K562 (cell line): ENCODE data around the gene OR4E2. TPM values are rescaled to one million over a fixed set of nuclear protein-coding genes. Genes with fewer than 3 reads are reported as not detected.

ENCODE experiments used
- ATAC-seq: fragments of 200-7000 bp; cut with Tn5 transposase; 3 replicates; pipeline ENCODE4 v1.9.1; 2020; ENCODE audit warnings: moderate library complexity
- BruUV-seq: library from RNA; stranded (reverse); fragments of 400-500 nt; replicated peaks from 2 replicates; lab custom pipeline; 2021; lab: Mats Ljungman, UMichigan
- CTCF ChIA-PET: fragments of 300-600 bp; formaldehyde crosslinking; extraction: SDS; loops from one replicate; lab custom pipeline; 2021; ENCODE audit warnings: low intra/inter-chr PET ratio; lab: Yijun Ruan, JAX
- POLR2A ChIA-PET: fragments of 300-600, 350-650 bp; sonication (Branson Sonifier 250); formaldehyde crosslinking; extraction: SDS; loops from one replicate; lab custom pipeline; 2021; ENCODE audit warnings: antibody characterized with exemption, inconsistent platforms; lab: Yijun Ruan, JAX
- DNase-seq, 4 experiments: peaks; one replicate each; pipeline versions ENCODE4 v3.0.0 to v3.0.0-alpha.2; 2011 to 2018; ENCODE audit warnings: low spot score in 3 of 4, mixed read lengths in 3 of 4; ENCODE audit errors: extremely low read depth in 1 of 4
- FAIRE-seq: peaks from 2 replicates; lab custom pipeline; 2011; peaks lifted over from hg19 to GRCh38; lab: Jason Lieb, UNC
- H2AFZ ChIP-seq: 2 replicates; pipeline ENCODE4 v1.6.0; 2011; ENCODE audit warnings: low read depth, low read length, control low read depth, inconsistent platforms
- H3K27ac ChIP-seq: fragments of 200-600 bp; 3 replicates; pipeline ENCODE4 v1.8.0; 2011; ENCODE audit warnings: low read depth, mild to moderate bottlenecking, control low read depth, inconsistent platforms, low read length, moderate library complexity, mixed read lengths; ENCODE audit errors: extremely low read depth
- H3K27me3 ChIP-seq, 2 experiments: fragments of 300-600 bp in 1 of 2; 2 replicates in 1 of 2; 3 replicates in 1 of 2; pipeline versions ENCODE4 v1.6.0 to v1.8.0; 2011; ENCODE audit warnings: inconsistent platforms in 2 of 2, low read length in 2 of 2, mild to moderate bottlenecking in 1 of 2, mixed read lengths in 1 of 2, moderate library complexity in 1 of 2; ENCODE audit not compliant: control insufficient read depth in 2 of 2, insufficient read depth in 2 of 2
- H3K36me3 ChIP-seq: fragments of 300-600 bp; 3 replicates; pipeline ENCODE4 v1.8.0; 2011; ENCODE audit warnings: mild to moderate bottlenecking, low read length, inconsistent platforms; ENCODE audit not compliant: control insufficient read depth, insufficient read depth
- H3K4me1 ChIP-seq, 2 experiments: fragments of 200-600 bp in 1 of 2; replicated peaks in 1 of 2; 2 replicates in 1 of 2; 3 replicates in 1 of 2; pipeline versions ENCODE4 v1.5.1 to v1.8.0; 2011; ENCODE audit warnings: inconsistent platforms in 2 of 2, low read length in 2 of 2, mild to moderate bottlenecking in 1 of 2, mixed read lengths in 1 of 2, moderate library complexity in 1 of 2; ENCODE audit not compliant: control insufficient read depth in 2 of 2, insufficient read depth in 2 of 2
- H3K4me2 ChIP-seq: 2 replicates; pipeline ENCODE4 v1.6.1; 2011; ENCODE audit warnings: low read length, control low read depth, inconsistent platforms, mixed read lengths; ENCODE audit not compliant: insufficient read depth
- H3K4me3 ChIP-seq: fragments of 200-600 bp; sonication (generic), shearing (Covaris generic); 2 replicates; pipeline ENCODE4 v1.5.1; 2016; ENCODE audit warnings: control low read depth, inconsistent platforms
- H3K79me2 ChIP-seq: fragments of 200-600 bp; 3 replicates; pipeline ENCODE4 v1.8.0; 2011; ENCODE audit warnings: low read length, inconsistent platforms; ENCODE audit not compliant: control insufficient read depth, insufficient read depth
- H3K9ac ChIP-seq, 2 experiments: 2 replicates each; pipeline versions ENCODE4 v1.6.0 to v1.6.1; 2011; ENCODE audit warnings: low read depth in 2 of 2, low read length in 2 of 2, control low read depth in 1 of 2, inconsistent platforms in 1 of 2, mild to moderate bottlenecking in 1 of 2, mixed read lengths in 1 of 2; ENCODE audit not compliant: insufficient read depth in 1 of 2
- H3K9me1 ChIP-seq: one replicate; pipeline ENCODE4 v1.6.0; 2011; ENCODE audit warnings: inconsistent platforms, mild to moderate bottlenecking, low read length, moderate library complexity; ENCODE audit not compliant: control insufficient read depth, insufficient read depth
- H3K9me3 ChIP-seq: replicated peaks from 2 replicates; pipeline ENCODE4 v1.5.1; 2011; ENCODE audit warnings: low read depth, low read length, inconsistent platforms; ENCODE audit not compliant: control insufficient read depth, insufficient read depth
- H4K20me1 ChIP-seq: replicated peaks from 2 replicates; pipeline ENCODE4 v1.6.1; 2011; ENCODE audit warnings: low read length, inconsistent platforms, mixed read lengths; ENCODE audit not compliant: control insufficient read depth, insufficient read depth
- BCL6 ChIP-seq: fragments of 250-450 bp; sonication (Bioruptor Pico); IDR thresholded peaks from 2 replicates; pipeline ENCODE4 v1.4.0; 2020
- CREB5 ChIP-seq: fragments of 250-450 bp; sonication (Bioruptor Pico); IDR thresholded peaks from 2 replicates; pipeline ENCODE4 v1.5.0; 2020; ENCODE audit warnings: mild to moderate bottlenecking
- MAFG ChIP-seq: fragments of 450-650 bp; conservative IDR thresholded peaks from 2 replicates; pipeline ENCODE4 v1.6.1; 2016; ENCODE audit warnings: missing genetic modification characterization, missing compliant biosample characterization
- MTA3 ChIP-seq: fragments of 450-650 bp; formaldehyde crosslinking; IDR thresholded peaks from 2 replicates; pipeline ENCODE4 v1.6.1; 2017; ENCODE audit warnings: mild to moderate bottlenecking, borderline replicate concordance
- POLR2AphosphoS5 ChIP-seq: IDR thresholded peaks from 2 replicates; pipeline ENCODE4 v1.6.1; 2011; ENCODE audit warnings: mild to moderate bottlenecking, low read depth, low read length, moderate library complexity; ENCODE audit not compliant: control insufficient read depth, insufficient read depth
- SMAD2 ChIP-seq: fragments of 150-350 bp; IDR thresholded peaks from 2 replicates; pipeline ENCODE4 v1.6.1; 2014; ENCODE audit warnings: low read depth, mild to moderate bottlenecking, low read length
- STAG1 ChIP-seq: sonication (generic); formaldehyde crosslinking; IDR thresholded peaks from 2 replicates; pipeline ENCODE4 v1.5.0; 2020; ENCODE audit warnings: missing genetic modification reagents, borderline replicate concordance
- TEAD4 ChIP-seq, 2 experiments: sonication (generic) in 1 of 2; formaldehyde crosslinking in 1 of 2; IDR thresholded peaks; 2 replicates each; pipeline versions ENCODE4 v1.6.1 to v1.8.0; 2012 to 2022; ENCODE audit warnings: borderline replicate concordance in 1 of 2, inconsistent platforms in 1 of 2, low read length in 1 of 2, mild to moderate bottlenecking in 1 of 2, missing genetic modification reagents in 1 of 2
- ZBTB17 ChIP-seq: fragments of 450-650 bp; formaldehyde crosslinking; IDR thresholded peaks from 2 replicates; pipeline ENCODE4 v1.4.0; 2020; ENCODE audit warnings: mild to moderate bottlenecking
- WGBS: fragments of 100-300 bp; shearing (Covaris generic); methylation state at CpG from one replicate; pipeline ENCODE4 v1.1.6; 2016; ENCODE audit warnings: low coverage, mixed read lengths; ENCODE audit not compliant: insufficient coverage; ENCODE audit errors: missing lambda C conversion rate; 5-methylcytosine and 5-hydroxymethylcytosine counted together
- in situ Hi-C: fragments of 300-500 bp; cut with MboI; formaldehyde crosslinking; loops from 4 replicates; pipeline ENCODE4 v1.15.0; 2018; ENCODE audit warnings: inconsistent platforms, mixed read lengths
- intact Hi-C: fragments of 100-400 bp; cut with micrococcal nuclease; formaldehyde crosslinking; loops from 2 replicates; pipeline ENCODE4 v1.14.2; 2022
- polyA plus RNA-seq, 8 experiments: library from polyadenylated mRNA; depleted of rRNA in 4 of 8; stranded (reverse) in 5 of 8; unstranded in 3 of 8; fragments of >200 nt; fragmentation: Nextera tagmentation in 2 of 8; fragmentation: Illumina TruSeq in 1 of 8; extraction: Ambion mirVana in 2 of 8; extraction: Trizol in 1 of 8; gene quantifications; 2 replicates each; pipeline versions ENCODE4 v1.2.1 to v1.2.3, GENCODE V29; 2011 to 2014; ENCODE audit warnings: inconsistent platforms in 1 of 8, missing spikeins in 1 of 8
- total RNA-seq, 7 experiments: library from RNA; depleted of rRNA in 6 of 7; stranded (reverse); fragments of >200 nt in 6 of 7; fragmentation: Illumina TruSeq in 2 of 7; extraction: Trizol in 2 of 7; gene quantifications; 2 replicates each; pipeline versions ENCODE4 v1.2.1 to v1.2.3, GENCODE V29; 2011 to 2021; ENCODE audit warnings: low replicate concordance in 1 of 7
- TF ChIP-seq, protein P1 (sequence below): fragments of 250-450 bp; sonication (Bioruptor Pico); IDR thresholded peaks from 2 replicates; pipeline ENCODE4 v1.9.0; 2021; ENCODE audit warnings: mild to moderate bottlenecking

OR4E2 gene
- total and polyA plus RNA-seq, 9 of the 15 experiments (the other 6 are each of a cell fraction or from before 2014, with no cell fraction given), result not detected

DNA sequence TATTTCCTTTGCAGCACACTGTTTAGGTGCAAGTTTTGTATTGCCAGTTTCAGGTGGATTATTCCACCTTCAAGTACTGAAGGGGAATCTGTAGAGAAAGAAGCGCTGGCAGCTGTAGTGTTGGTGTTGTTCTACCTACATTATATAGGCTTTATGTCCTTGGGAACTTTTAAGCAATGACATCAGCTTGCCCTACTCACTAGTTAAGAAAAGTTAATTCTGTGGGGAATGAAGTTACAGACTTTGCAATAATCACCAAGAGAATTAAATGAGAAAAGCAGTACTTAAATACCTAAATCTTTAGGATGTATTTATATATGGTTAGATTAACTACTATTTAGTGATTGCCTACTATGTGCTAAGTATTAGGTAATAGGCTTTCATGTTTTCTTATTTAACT, 20.1 kb downstream of the OR4E2 start, which contains the start of gene OR4E1:
TSS of gene OR4E1 (minus strand) at position 101 of the 400 bp plus-strand sequence. CDS start 2,883 bp downstream, outside the sequence.
- POLR2A ChIA-PET, result no interaction called here
- Histone ChIP-seq H3K9ac (no peak within 1 kb of the TSS), H3K36me3 (no peaks in the 10 kb centered on the region), H3K79me2 (no peaks in the 10 kb centered on the region), H2AFZ (no peak within 1 kb of the TSS), H3K4me1 (no peaks in the 10 kb centered on the region), H3K4me3 (no peak within 1 kb of the TSS), H4K20me1 (no peaks in the 10 kb centered on the region), H3K27ac (no peak within 1 kb of the TSS), H3K9me1 (no peaks in the 10 kb centered on the region), H3K27me3 (peaks cover 0 to 10% of the 10 kb centered on the region in 2 experiments; a peak in 2 of 5 replicates), H3K9me3 (no peaks in the 10 kb centered on the region), H3K4me2 (no peak within 1 kb of the TSS)
- FAIRE-seq, result no peak
- intact Hi-C loops (no loop called here), in situ Hi-C loops (no loop called here)
- no peak for DNase-seq
- BruUV-seq, result no TSS peak
- 0% methylated on average over 1 of the region's 1 CpG for WGBS
- no peak for TF ChIP-seq BCL6
- no peak for TF ChIP-seq STAG1
- TF ChIP-seq TEAD4 (IDR thresholded peaks at IDR 0.05; ENCODE audit: low read length), result no peak
- no peak for TF ChIP-seq TEAD4 (CRISPR knock-in tag; IDR thresholded peaks at IDR 0.05; ENCODE audit: borderline replicate concordance)
- no peak for TF ChIP-seq CREB5
- no peak for TF ChIP-seq POLR2AphosphoS5
- TF ChIP-seq ZBTB17, result no peak
- TF ChIP-seq MAFG (tag), result no peak
- TF ChIP-seq, protein P1, sequence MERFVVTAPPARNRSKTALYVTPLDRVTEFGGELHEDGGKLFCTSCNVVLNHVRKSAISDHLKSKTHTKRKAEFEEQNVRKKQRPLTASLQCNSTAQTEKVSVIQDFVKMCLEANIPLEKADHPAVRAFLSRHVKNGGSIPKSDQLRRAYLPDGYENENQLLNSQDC, result no peak
- TF ChIP-seq SMAD2, result no peak
- TF ChIP-seq MTA3, result no peak
- CTCF ChIA-PET, result no interaction called here
- ATAC-seq, result no peak
